HEK293 (cell line): Measurements from ENCODE around the gene KCNQ4.

Experiments used
- CTCF ChIA-PET: fragments of 350-600 bp; formaldehyde crosslinking; extraction: SDS; loops from one replicate; lab custom pipeline; 2021; ENCODE audit warnings: antibody characterized with exemption; lab: Yijun Ruan, JAX
- POLR2A ChIA-PET: fragments of 300-600 bp; formaldehyde crosslinking; extraction: SDS; loops from one replicate; lab custom pipeline; 2020; ENCODE audit warnings: antibody characterized with exemption, inconsistent platforms; lab: Yijun Ruan, JAX
- H3K27ac ChIP-seq: fragments of 200-500 bp; sonication (Bioruptor generic); 2 replicates; pipeline ENCODE4 v1.5.1; 2014; ENCODE audit warnings: low read depth, low read length, control low read depth, inconsistent platforms; ENCODE audit errors: extremely low read depth
- H3K36me3 ChIP-seq, 2 experiments: fragments of 200-500 bp in 1 of 2; sonication (Bioruptor generic) in 1 of 2; 1 replicate in 1 of 2; 2 replicates in 1 of 2; pipeline ENCODE4 v1.5.1; 2014 to 2017; ENCODE audit warnings: inconsistent platforms in 2 of 2, low read length in 2 of 2; ENCODE audit not compliant: control insufficient read depth in 2 of 2, insufficient read depth in 1 of 2
- H3K4me1 ChIP-seq: fragments of 200-500 bp; sonication (Bioruptor generic); 2 replicates; pipeline ENCODE4 v1.5.1; 2014; ENCODE audit warnings: mild to moderate bottlenecking, low read length, inconsistent platforms; ENCODE audit not compliant: control insufficient read depth, insufficient read depth
- H3K4me3 ChIP-seq: 2 replicates; pipeline ENCODE4 v1.5.1; 2011; ENCODE audit warnings: low read depth, mild to moderate bottlenecking, control low read depth, low read length, moderate library complexity
- H3K9me3 ChIP-seq: fragments of 200-500 bp; sonication (Bioruptor generic); 2 replicates; pipeline ENCODE4 v1.5.1; 2014; ENCODE audit warnings: low read depth, low read length, inconsistent platforms; ENCODE audit not compliant: control insufficient read depth, insufficient read depth
- AEBP2 ChIP-seq: fragments of 450-650 bp; formaldehyde crosslinking; IDR thresholded peaks from 2 replicates; pipeline ENCODE4 v1.5.1; 2016; ENCODE audit warnings: missing biosample characterization, missing genetic modification characterization, borderline replicate concordance
- KLF10 ChIP-seq: fragments of 450-650 bp; IDR thresholded peaks from 2 replicates; pipeline ENCODE4 v1.5.1; 2018; ENCODE audit warnings: missing biosample characterization, mild to moderate bottlenecking, missing genetic modification characterization
- KLF17 ChIP-seq: fragments of 450-650 bp; formaldehyde crosslinking; IDR thresholded peaks from 2 replicates; pipeline ENCODE4 v1.5.1; 2016; ENCODE audit warnings: missing biosample characterization, missing genetic modification characterization
- KLF9 ChIP-seq: fragments of 450-650 bp; formaldehyde crosslinking; IDR thresholded peaks from 2 replicates; pipeline ENCODE4 v1.5.1; 2016; ENCODE audit warnings: missing biosample characterization, missing genetic modification characterization, low read depth
- SCRT2 ChIP-seq: fragments of 450-650 bp; formaldehyde crosslinking; IDR thresholded peaks from 2 replicates; pipeline ENCODE4 v1.5.1; 2016; ENCODE audit warnings: missing biosample characterization, missing genetic modification characterization
- SP2 ChIP-seq: fragments of 450-650 bp; formaldehyde crosslinking; IDR thresholded peaks from 2 replicates; pipeline ENCODE4 v1.5.1; 2016; ENCODE audit warnings: missing biosample characterization, missing genetic modification characterization
- ZBTB48 ChIP-seq: fragments of 450-650 bp; formaldehyde crosslinking; IDR thresholded peaks from 2 replicates; pipeline ENCODE4 v1.5.1; 2016; ENCODE audit warnings: missing biosample characterization, missing genetic modification characterization
- ZBTB49 ChIP-seq: fragments of 450-650 bp; formaldehyde crosslinking; IDR thresholded peaks from 2 replicates; pipeline ENCODE4 v1.5.1; 2016; ENCODE audit warnings: missing biosample characterization, missing genetic modification characterization, low read depth
- ZBTB8A ChIP-seq: fragments of 450-650 bp; formaldehyde crosslinking; IDR thresholded peaks from 2 replicates; pipeline ENCODE4 v1.5.1; 2016; ENCODE audit warnings: missing biosample characterization, missing genetic modification characterization
- ZEB2 ChIP-seq: fragments of 450-650 bp; formaldehyde crosslinking; IDR thresholded peaks from 2 replicates; pipeline ENCODE4 v1.5.1; 2016; ENCODE audit warnings: missing biosample characterization, missing genetic modification characterization
- ZNF133 ChIP-seq: fragments of 450-650 bp; formaldehyde crosslinking; IDR thresholded peaks from 2 replicates; pipeline ENCODE4 v1.5.1; 2016; ENCODE audit warnings: missing biosample characterization, missing genetic modification characterization
- ZNF335 ChIP-seq: fragments of 450-650 bp; formaldehyde crosslinking; conservative IDR thresholded peaks from 2 replicates; pipeline ENCODE4 v1.5.1; 2016; ENCODE audit warnings: missing biosample characterization, missing genetic modification characterization
- ZNF366 ChIP-seq: fragments of 450-650 bp; formaldehyde crosslinking; conservative IDR thresholded peaks from 2 replicates; pipeline ENCODE4 v1.5.1; 2016; ENCODE audit warnings: missing biosample characterization, missing genetic modification characterization
- ZNF521 ChIP-seq: fragments of 450-650 bp; formaldehyde crosslinking; IDR thresholded peaks from 2 replicates; pipeline ENCODE4 v1.5.1; 2017; ENCODE audit warnings: missing biosample characterization, mild to moderate bottlenecking, missing genetic modification characterization
- ZNF600 ChIP-seq: fragments of 450-650 bp; formaldehyde crosslinking; IDR thresholded peaks from 2 replicates; pipeline ENCODE4 v1.5.1; 2016; ENCODE audit warnings: missing biosample characterization, missing genetic modification characterization
- ZNF654 ChIP-seq: fragments of 450-650 bp; formaldehyde crosslinking; IDR thresholded peaks from 2 replicates; pipeline ENCODE4 v1.5.1; 2016; ENCODE audit warnings: low read depth, missing biosample characterization, missing genetic modification characterization
- ZNF658 ChIP-seq: fragments of 450-650 bp; formaldehyde crosslinking; IDR thresholded peaks from 2 replicates; pipeline ENCODE4; 2016; ENCODE audit warnings: missing biosample characterization, missing genetic modification characterization
- ZNF660 ChIP-seq: fragments of 450-650 bp; IDR thresholded peaks from 2 replicates; pipeline ENCODE4 v1.5.1; 2018; ENCODE audit warnings: missing biosample characterization, mild to moderate bottlenecking, missing genetic modification characterization
- ZNF670 ChIP-seq: fragments of 450-650 bp; formaldehyde crosslinking; IDR thresholded peaks from 2 replicates; pipeline ENCODE4 v1.5.1; 2016; ENCODE audit warnings: missing biosample characterization, missing genetic modification characterization, low read depth
- ZNF768 ChIP-seq: fragments of 450-650 bp; formaldehyde crosslinking; IDR thresholded peaks from 2 replicates; pipeline ENCODE4 v1.5.1; 2018; ENCODE audit warnings: missing biosample characterization, mild to moderate bottlenecking, missing genetic modification characterization
- ZNF776 ChIP-seq: fragments of 450-650 bp; formaldehyde crosslinking; IDR thresholded peaks from 2 replicates; pipeline ENCODE4 v1.5.0; 2017; ENCODE audit warnings: missing biosample characterization, missing genetic modification characterization, borderline replicate concordance
- TF ChIP-seq, protein P1 (sequence below): fragments of 450-650 bp; formaldehyde crosslinking; IDR thresholded peaks from 2 replicates; pipeline ENCODE4 v1.5.1; 2016; ENCODE audit warnings: missing biosample characterization, missing genetic modification characterization
- TF ChIP-seq, protein P2 (sequence below): fragments of 450-650 bp; formaldehyde crosslinking; IDR thresholded peaks from 2 replicates; pipeline ENCODE4 v1.5.1; 2016; ENCODE audit warnings: missing biosample characterization, missing genetic modification characterization
- TF ChIP-seq, protein P3 (sequence below): fragments of 450-650 bp; formaldehyde crosslinking; IDR thresholded peaks from 2 replicates; pipeline ENCODE4 v1.5.1; 2016; ENCODE audit warnings: missing biosample characterization, missing genetic modification characterization
- TF ChIP-seq, protein P4 (sequence below): sonication (generic); formaldehyde crosslinking; IDR thresholded peaks from 2 replicates; pipeline ENCODE4 v1.8.1; 2022; ENCODE audit warnings: mild to moderate bottlenecking, moderate library complexity, missing genetic modification reagents

KCNQ4 gene

DNA sequence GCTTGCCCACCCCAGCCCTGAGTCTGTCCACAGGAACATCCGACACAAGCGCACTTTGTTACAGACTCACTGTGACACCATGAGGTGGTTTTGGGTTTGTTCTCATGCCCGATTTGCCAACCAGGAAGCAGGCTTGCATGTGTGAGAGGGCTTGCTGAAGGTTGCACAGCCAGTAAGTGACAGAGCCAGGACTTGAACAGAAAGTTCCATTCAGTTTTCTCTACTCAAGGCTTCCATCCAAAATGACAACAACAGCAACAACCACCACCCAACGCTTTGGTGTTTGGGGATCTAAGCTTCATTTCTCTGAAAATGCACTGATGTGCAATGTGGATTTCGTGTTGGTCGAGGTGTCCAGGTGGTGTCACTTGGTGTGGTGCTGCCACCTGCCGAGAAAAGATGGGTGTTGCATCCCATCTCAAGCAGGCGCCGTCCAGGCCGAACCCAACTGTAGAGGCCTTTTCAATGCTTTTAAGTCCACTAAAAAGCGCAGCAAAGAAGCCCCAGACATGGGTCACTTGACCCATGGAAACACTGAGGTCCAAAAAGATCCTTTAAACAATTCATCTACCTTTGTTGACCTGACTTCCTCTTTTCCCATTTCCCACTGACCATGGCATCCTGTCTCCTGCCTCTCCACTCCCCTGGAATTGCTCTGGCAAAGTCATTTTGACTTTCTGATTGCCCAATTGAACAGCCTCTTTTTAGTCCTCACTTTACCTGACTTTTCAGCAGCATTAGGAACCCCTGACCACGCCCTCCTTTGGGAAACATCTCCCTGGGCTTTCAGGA, 66.4 kb downstream of the KCNQ4 start:
- POLR2A ChIA-PET = no interaction called here
- CTCF ChIA-PET = interaction anchor here (0.5 to 17.3 kb wide), 36 partner anchors 9 to 1504 kb away, joined by 3 to 415 read pairs (median 4); partner anchors contain the start of genes CITED4 and NFYC
- Histone ChIP-seq H3K27ac (no peak overlapping the region), H3K9me3 (no peaks in the 10 kb centered on the region), H3K4me1 (no peaks in the 10 kb centered on the region), H3K36me3 (no peaks in the 10 kb centered on the region), H3K4me3 (no peak overlapping the region)
- TF ChIP-seq KLF10 (tag by site-specific recombination) (no peak), ZNF658 (tag by site-specific recombination) (no peak), ZNF660 (0 out of 2 replicates have a peak, but pooled peaks have one; percentile 48), SCRT2 (tag by site-specific recombination) (no peak), ZBTB8A (tag by site-specific recombination) (no peak), ZEB2 (tag by site-specific recombination) (no peak), SP2 (tag by site-specific recombination) (no peak), ZNF670 (no peak), ZNF654 (tag by site-specific recombination) (peak; percentile 91), ZNF335 (tag by site-specific recombination) (peak; percentile 41), ZNF768 (tag by site-specific recombination) (no peak), KLF17 (tag by site-specific recombination) (no peak), ZNF776 (tag by site-specific recombination) (no peak), AEBP2 (no peak), ZNF133 (no peak), ZNF600 (peak; percentile 61; the same call in 1 of the 2 replicates), ZBTB49 (tag by site-specific recombination) (no peak), KLF9 (no peak), ZBTB48 (tag by site-specific recombination) (no peak), ZNF521 (tag by site-specific recombination) (no peak), ZNF366 (tag by site-specific recombination) (no peak)
- TF ChIP-seq, protein P1, sequence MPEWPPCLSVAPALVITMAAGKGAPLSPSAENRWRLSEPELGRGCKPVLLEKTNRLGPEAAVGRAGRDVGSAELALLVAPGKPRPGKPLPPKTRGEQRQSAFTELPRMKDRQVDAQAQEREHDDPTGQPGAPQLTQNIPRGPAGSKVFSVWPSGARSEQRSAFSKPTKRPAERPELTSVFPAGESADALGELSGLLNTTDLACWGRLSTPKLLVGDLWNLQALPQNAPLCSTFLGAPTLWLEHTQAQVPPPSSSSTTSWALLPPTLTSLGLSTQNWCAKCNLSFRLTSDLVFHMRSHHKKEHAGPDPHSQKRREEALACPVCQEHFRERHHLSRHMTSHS = no peak
- TF ChIP-seq, protein P2, sequence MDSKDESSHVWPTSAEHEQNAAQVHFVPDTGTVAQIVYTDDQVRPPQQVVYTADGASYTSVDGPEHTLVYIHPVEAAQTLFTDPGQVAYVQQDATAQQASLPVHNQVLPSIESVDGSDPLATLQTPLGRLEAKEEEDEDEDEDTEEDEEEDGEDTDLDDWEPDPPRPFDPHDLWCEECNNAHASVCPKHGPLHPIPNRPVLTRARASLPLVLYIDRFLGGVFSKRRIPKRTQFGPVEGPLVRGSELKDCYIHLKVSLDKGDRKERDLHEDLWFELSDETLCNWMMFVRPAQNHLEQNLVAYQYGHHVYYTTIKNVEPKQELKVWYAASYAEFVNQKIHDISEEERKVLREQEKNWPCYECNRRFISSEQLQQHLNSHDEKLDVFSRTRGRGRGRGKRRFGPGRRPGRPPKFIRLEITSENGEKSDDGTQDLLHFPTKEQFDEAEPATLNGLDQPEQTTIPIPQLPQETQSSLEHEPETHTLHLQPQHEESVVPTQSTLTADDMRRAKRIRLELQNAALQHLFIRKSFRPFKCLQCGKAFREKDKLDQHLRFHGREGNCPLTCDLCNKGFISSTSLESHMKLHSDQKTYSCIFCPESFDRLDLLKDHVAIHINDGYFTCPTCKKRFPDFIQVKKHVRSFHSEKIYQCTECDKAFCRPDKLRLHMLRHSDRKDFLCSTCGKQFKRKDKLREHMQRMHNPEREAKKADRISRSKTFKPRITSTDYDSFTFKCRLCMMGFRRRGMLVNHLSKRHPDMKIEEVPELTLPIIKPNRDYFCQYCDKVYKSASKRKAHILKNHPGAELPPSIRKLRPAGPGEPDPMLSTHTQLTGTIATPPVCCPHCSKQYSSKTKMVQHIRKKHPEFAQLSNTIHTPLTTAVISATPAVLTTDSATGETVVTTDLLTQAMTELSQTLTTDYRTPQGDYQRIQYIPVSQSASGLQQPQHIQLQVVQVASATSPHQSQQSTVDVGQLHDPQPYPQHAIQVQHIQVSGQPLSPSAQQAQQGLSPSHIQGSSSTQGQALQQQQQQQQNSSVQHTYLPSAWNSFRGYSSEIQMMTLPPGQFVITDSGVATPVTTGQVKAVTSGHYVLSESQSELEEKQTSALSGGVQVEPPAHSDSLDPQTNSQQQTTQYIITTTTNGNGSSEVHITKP (tag by site-specific recombination) = no peak
- TF ChIP-seq, protein P3, sequence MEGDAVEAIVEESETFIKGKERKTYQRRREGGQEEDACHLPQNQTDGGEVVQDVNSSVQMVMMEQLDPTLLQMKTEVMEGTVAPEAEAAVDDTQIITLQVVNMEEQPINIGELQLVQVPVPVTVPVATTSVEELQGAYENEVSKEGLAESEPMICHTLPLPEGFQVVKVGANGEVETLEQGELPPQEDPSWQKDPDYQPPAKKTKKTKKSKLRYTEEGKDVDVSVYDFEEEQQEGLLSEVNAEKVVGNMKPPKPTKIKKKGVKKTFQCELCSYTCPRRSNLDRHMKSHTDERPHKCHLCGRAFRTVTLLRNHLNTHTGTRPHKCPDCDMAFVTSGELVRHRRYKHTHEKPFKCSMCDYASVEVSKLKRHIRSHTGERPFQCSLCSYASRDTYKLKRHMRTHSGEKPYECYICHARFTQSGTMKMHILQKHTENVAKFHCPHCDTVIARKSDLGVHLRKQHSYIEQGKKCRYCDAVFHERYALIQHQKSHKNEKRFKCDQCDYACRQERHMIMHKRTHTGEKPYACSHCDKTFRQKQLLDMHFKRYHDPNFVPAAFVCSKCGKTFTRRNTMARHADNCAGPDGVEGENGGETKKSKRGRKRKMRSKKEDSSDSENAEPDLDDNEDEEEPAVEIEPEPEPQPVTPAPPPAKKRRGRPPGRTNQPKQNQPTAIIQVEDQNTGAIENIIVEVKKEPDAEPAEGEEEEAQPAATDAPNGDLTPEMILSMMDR (tag by site-specific recombination) = peak; percentile 89
- TF ChIP-seq, protein P4, sequence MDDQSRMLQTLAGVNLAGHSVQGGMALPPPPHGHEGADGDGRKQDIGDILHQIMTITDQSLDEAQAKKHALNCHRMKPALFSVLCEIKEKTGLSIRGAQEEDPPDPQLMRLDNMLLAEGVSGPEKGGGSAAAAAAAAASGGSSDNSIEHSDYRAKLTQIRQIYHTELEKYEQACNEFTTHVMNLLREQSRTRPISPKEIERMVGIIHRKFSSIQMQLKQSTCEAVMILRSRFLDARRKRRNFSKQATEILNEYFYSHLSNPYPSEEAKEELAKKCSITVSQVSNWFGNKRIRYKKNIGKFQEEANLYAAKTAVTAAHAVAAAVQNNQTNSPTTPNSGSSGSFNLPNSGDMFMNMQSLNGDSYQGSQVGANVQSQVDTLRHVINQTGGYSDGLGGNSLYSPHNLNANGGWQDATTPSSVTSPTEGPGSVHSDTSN (CRISPR knock-in tag) = no peak
